WTC11 (cell line): ENCODE measurements around the gene FOXJ2. TPM values are rescaled to one million over a fixed set of nuclear protein-coding genes. Genes with fewer than 3 reads are reported as not detected.
A peak's percentile ranks its signal among the peaks of the same experiment; 100 is the strongest.
"Not testable (repeated sequence)": the region's sequence is repeated elsewhere in the genome, so short reads cannot be mapped to it uniquely, and the experiment has no call there.

Experiments used
- ATAC-seq: fragments of 200-7000 bp; cut with Tn5 transposase; 2 replicates; pipeline ENCODE4 v1.10.0; 2021; ENCODE audit warnings: mild to moderate bottlenecking, moderate library complexity
- CTCF ChIA-PET: fragments of 300-600 bp; sonication (Branson Sonifier 250); formaldehyde crosslinking; loops from one replicate; lab custom pipeline; 2021; ENCODE audit warnings: antibody characterized with exemption; lab: Charles Lee
- POLR2A ChIA-PET: fragments of 350-600 bp; sonication (Branson Sonifier 250); formaldehyde crosslinking; loops from one replicate; lab custom pipeline; 2021; ENCODE audit warnings: antibody characterized with exemption; lab: Charles Lee
- DNase-seq: peaks from one replicate; pipeline ENCODE4 v3.0.0; 2021; ENCODE audit warnings: low spot score
- H3K27ac Mint-ChIP-seq: 2 replicates; pipeline ENCODE4 v1.8.0; 2021; ENCODE audit warnings: mixed read lengths
- H3K27me3 Mint-ChIP-seq: 2 replicates; pipeline ENCODE4 v1.8.0; 2021; ENCODE audit warnings: low read depth, mild to moderate bottlenecking, moderate library complexity, mixed read lengths
- H3K36me3 Mint-ChIP-seq: 2 replicates; pipeline ENCODE4 v1.8.0; 2021; ENCODE audit warnings: mixed read lengths
- H3K4me1 Mint-ChIP-seq: 2 replicates; pipeline ENCODE4 v1.8.0; 2022; ENCODE audit warnings: mixed read lengths
- H3K4me3 Mint-ChIP-seq: 2 replicates; pipeline ENCODE4 v1.8.0; 2021; ENCODE audit warnings: mild to moderate bottlenecking, moderate library complexity, mixed read lengths
- H3K9me3 Mint-ChIP-seq: 2 replicates; pipeline ENCODE4 v1.8.0; 2021; ENCODE audit warnings: mixed read lengths
- AR ChIP-seq: fragments of 250-450 bp; sonication (Bioruptor Pico); IDR thresholded peaks from 2 replicates; pipeline ENCODE4 v1.9.0; 2021; ENCODE audit warnings: mild to moderate bottlenecking
- ATF2 ChIP-seq: sonication (generic); formaldehyde crosslinking; IDR thresholded peaks from 2 replicates; pipeline ENCODE4 v1.8.1; 2022; ENCODE audit warnings: low read depth, missing genetic modification reagents, borderline replicate concordance
- CBFB ChIP-seq: sonication (generic); formaldehyde crosslinking; IDR thresholded peaks from 2 replicates; pipeline ENCODE4 v1.8.1; 2022; ENCODE audit warnings: mild to moderate bottlenecking, low read depth, missing genetic modification reagents
- CREM ChIP-seq: sonication (generic); formaldehyde crosslinking; IDR thresholded peaks from 2 replicates; pipeline ENCODE4 v1.8.1; 2022; ENCODE audit warnings: mild to moderate bottlenecking, missing genetic modification reagents, moderate library complexity
- E2F1 ChIP-seq: sonication (generic); formaldehyde crosslinking; IDR thresholded peaks from 2 replicates; pipeline ENCODE4 v1.8.0; 2022; ENCODE audit warnings: mild to moderate bottlenecking, missing genetic modification reagents
- FOXJ3 ChIP-seq: sonication (generic); formaldehyde crosslinking; IDR thresholded peaks from 2 replicates; pipeline ENCODE4 v1.9.0; 2021; ENCODE audit warnings: missing genetic modification reagents, mild to moderate bottlenecking, borderline replicate concordance
- FOXK1 ChIP-seq: sonication (generic); formaldehyde crosslinking; IDR thresholded peaks from 2 replicates; pipeline ENCODE4 v1.8.0; 2022; ENCODE audit warnings: mild to moderate bottlenecking, moderate library complexity, missing genetic modification reagents
- FOXP1 ChIP-seq: sonication (generic); formaldehyde crosslinking; IDR thresholded peaks from 2 replicates; pipeline ENCODE4 v1.8.0; 2022; ENCODE audit warnings: missing genetic modification reagents, mild to moderate bottlenecking, moderate library complexity, borderline replicate concordance
- HMGXB4 ChIP-seq: sonication (generic); formaldehyde crosslinking; IDR thresholded peaks from 2 replicates; pipeline ENCODE4 v1.8.1; 2023; ENCODE audit warnings: mild to moderate bottlenecking, moderate library complexity, missing genetic modification reagents
- MXD4 ChIP-seq: fragments of 250-450 bp; sonication (Bioruptor Pico); IDR thresholded peaks from 2 replicates; pipeline ENCODE4 v1.8.0; 2021; ENCODE audit warnings: mild to moderate bottlenecking, moderate library complexity, borderline replicate concordance
- MYBL2 ChIP-seq: sonication (generic); formaldehyde crosslinking; IDR thresholded peaks from 2 replicates; pipeline ENCODE4 v1.8.1; 2023; ENCODE audit warnings: mild to moderate bottlenecking, moderate library complexity, missing genetic modification reagents
- PREB ChIP-seq: sonication (generic); formaldehyde crosslinking; IDR thresholded peaks from 2 replicates; pipeline ENCODE4 v1.8.1; 2022; ENCODE audit warnings: mild to moderate bottlenecking, missing genetic modification reagents, moderate library complexity, borderline replicate concordance
- SP1 ChIP-seq: sonication (generic); formaldehyde crosslinking; conservative IDR thresholded peaks from 2 replicates; pipeline ENCODE4 v1.8.1; 2022; ENCODE audit warnings: missing genetic modification reagents
- TEAD4 ChIP-seq: sonication (generic); formaldehyde crosslinking; IDR thresholded peaks from 2 replicates; pipeline ENCODE4 v1.8.0; 2022; ENCODE audit warnings: mild to moderate bottlenecking, missing genetic modification reagents
- ZNF232 ChIP-seq: sonication (generic); formaldehyde crosslinking; IDR thresholded peaks from 2 replicates; pipeline ENCODE4 v1.8.0; 2022; ENCODE audit warnings: mild to moderate bottlenecking, missing genetic modification reagents
- ZNF281 ChIP-seq: sonication (generic); formaldehyde crosslinking; IDR thresholded peaks from 2 replicates; pipeline ENCODE4 v1.8.0; 2023; ENCODE audit warnings: mild to moderate bottlenecking, missing genetic modification reagents
- ZNF317 ChIP-seq: sonication (generic); formaldehyde crosslinking; IDR thresholded peaks from 2 replicates; pipeline ENCODE4 v1.8.1; 2023; ENCODE audit warnings: low read depth, mild to moderate bottlenecking, moderate library complexity, missing genetic modification reagents, borderline replicate concordance
- total RNA-seq: library from RNA; stranded (reverse); gene quantifications from 3 replicates; pipeline ENCODE4 v1.2.3, GENCODE V29; 2021

The FOXJ2 gene
- total RNA-seq, 1 experiment from 2014 or later, result 12.7 TPM

- TF ChIP-seq AR (CRISPR knock-in tag), result no peak
- no peak for TF ChIP-seq HMGXB4
- TF ChIP-seq TEAD4 (CRISPR knock-in tag), result no peak
- TF ChIP-seq ATF2 (CRISPR knock-in tag), result no peak
- no peak for TF ChIP-seq CBFB
- TF ChIP-seq FOXJ3 (CRISPR knock-in tag), result no peak
- TF ChIP-seq FOXK1 (CRISPR knock-in tag), result no peak
- no peak for TF ChIP-seq E2F1
- TF ChIP-seq PREB (CRISPR knock-in tag), result no peak
Observed at GRCh38 chr12:8014836-8015235, 17.7 kb upstream of the FOXJ2 start (continued).

GRCh38 chr12:8018213-8018612, 14.3 kb upstream of the FOXJ2 start:
- peak overlapping the region; percentile 73 for H3K4me3 Mint-ChIP-seq
- H3K36me3 Mint-ChIP-seq, H3K27ac Mint-ChIP-seq, H3K9me3 Mint-ChIP-seq, ATAC-seq, CTCF ChIA-PET, POLR2A ChIA-PET, H3K27me3 Mint-ChIP-seq: not testable (repeated sequence)
- DNase-seq, result peak; percentile 20
- peaks cover 15% of the 10 kb centered on the region for H3K4me1 Mint-ChIP-seq

- Mint-ChIP-seq H3K4me3 (peak overlapping the region; percentile 73), H3K36me3 (peaks cover 5% of the 10 kb centered on the region; the same call in 1 of the 2 replicates), H3K27me3 (no peaks in the 10 kb centered on the region), H3K9me3 (no peaks in the 10 kb centered on the region), H3K27ac (peak overlapping the region; percentile 51; the same call in 1 of the 2 replicates), H3K4me1 (peaks cover 15% of the 10 kb centered on the region)
- POLR2A ChIA-PET, result no interaction called here
- DNase-seq, result peak; percentile 93
- CTCF ChIA-PET, result interaction anchor here (0.5 to 1.0 kb wide), 4 partner anchors 8 to 159 kb away, joined by 3 to 5 read pairs (median 4); partner anchors contain the start of gene C3AR1
- peak; percentile 94 for ATAC-seq
- TF ChIP-seq MYBL2 (CRISPR knock-in tag), result peak; percentile 68; the same call in 1 of the 2 replicates
- peak; percentile 66; the same call in 1 of the 2 replicates for TF ChIP-seq FOXP1 (CRISPR knock-in tag)
- peak; percentile 23; the same call in 1 of the 2 replicates for TF ChIP-seq CREM (CRISPR knock-in tag)
- 0 out of 2 replicates have a peak, but pooled peaks have one; percentile 48 for TF ChIP-seq ZNF317 (CRISPR knock-in tag)
- TF ChIP-seq MXD4, result no peak
- 0 out of 2 replicates have a peak, but pooled peaks have one; percentile 24 for TF ChIP-seq ZNF281
- no peak for TF ChIP-seq ZNF232 (CRISPR knock-in tag)
- TF ChIP-seq SP1, result peak; percentile 32
Observed at GRCh38 chr12:8018666-8019581, 13.6 kb upstream of the FOXJ2 start.
